Measurements from ENCODE around the gene DIO1. TPM values are rescaled to one million over a fixed set of nuclear protein-coding genes. Genes with fewer than 3 reads are reported as not detected.

DIO1 gene
- total RNA-seq, 1 donor from 2014 or later = not detected

GRCh38 chr1:53892911-53893310 is 1.1 kb upstream of the DIO1 start:
- intact Hi-C loops (cut with micrococcal nuclease) = no loop called here

- intact Hi-C loops (cut with micrococcal nuclease) = no loop called here
Observed at GRCh38 chr1:53894644-53895043, 657 bp downstream of the DIO1 start.

GRCh38 chr1:53895421-53895820 is 1.4 kb downstream of the DIO1 start:
- intact Hi-C loops (cut with micrococcal nuclease) = no loop called here

- intact Hi-C loops (cut with micrococcal nuclease) = no loop called here
Observed at GRCh38 chr1:53896635-53897229, 2.7 kb downstream of the DIO1 start.

GRCh38 chr1:53899206-53899628 is 5.2 kb downstream of the DIO1 start:
- intact Hi-C loops (cut with micrococcal nuclease) = no loop called here

GRCh38 chr1:53899708-53900107 is 5.7 kb downstream of the DIO1 start:
- intact Hi-C loops (cut with micrococcal nuclease) = loop anchor here (2.0 kb wide), 1 partner anchor 45 kb away; the partner anchor contains the start of gene IFT25

GRCh38 chr1:53902235-53903138 is 8.5 kb downstream of the DIO1 start:
- intact Hi-C loops (cut with micrococcal nuclease) = no loop called here

GRCh38 chr1:53905509-53905908 is 11.5 kb downstream of the DIO1 start:
- intact Hi-C loops (cut with micrococcal nuclease) = no loop called here

GRCh38 chr1:53906121-53906520 is 12.1 kb downstream of the DIO1 start:
- intact Hi-C loops (cut with micrococcal nuclease) = no loop called here

- intact Hi-C loops (cut with micrococcal nuclease) = no loop called here
Observed at GRCh38 chr1:53909946-53910345, 16.0 kb downstream of the DIO1 start.

- intact Hi-C loops (cut with micrococcal nuclease) = no loop called here
Observed at GRCh38 chr1:53911442-53911841, 17.5 kb downstream of the DIO1 start.

GRCh38 chr1:53913352-53914033 is 19.5 kb downstream of the DIO1 start:
- intact Hi-C loops (cut with micrococcal nuclease) = no loop called here

- intact Hi-C loops (cut with micrococcal nuclease) = no loop called here
Observed at GRCh38 chr1:53918343-53918742, 24.4 kb downstream of the DIO1 start.

GRCh38 chr1:53919675-53920066 is 25.7 kb downstream of the DIO1 start:
- intact Hi-C loops (cut with micrococcal nuclease) = no loop called here

GRCh38 chr1:53927376-53927881 is 33.4 kb downstream of the DIO1 start:
- intact Hi-C loops (cut with micrococcal nuclease) = no loop called here

- intact Hi-C loops (cut with micrococcal nuclease) = no loop called here
Observed at GRCh38 chr1:53929246-53929960, 35.4 kb downstream of the DIO1 start.

- intact Hi-C loops (cut with micrococcal nuclease) = no loop called here
Observed at GRCh38 chr1:53930932-53931331, 36.9 kb downstream of the DIO1 start.

GRCh38 chr1:53931523-53931922 is 37.5 kb downstream of the DIO1 start:
- intact Hi-C loops (cut with micrococcal nuclease) = no loop called here

- intact Hi-C loops (cut with micrococcal nuclease) = no loop called here
Observed at GRCh38 chr1:53934170-53934765, 40.3 kb downstream of the DIO1 start.

GRCh38 chr1:53936430-53936829 is 42.4 kb downstream of the DIO1 start:
- intact Hi-C loops (cut with micrococcal nuclease) = no loop called here

Data from T-helper 1 cell treated with Interleukin-12 subunit alpha and Interleukin-12 subunit beta and Interleukin-4 antibody, amounts not matched to agents 30 ng/mL and 1 ng/mL, for 36 hours (primary cell).